GM12892 (cell line): ENCODE results near the gene NELL2.

ENCODE experiments used
- POLR2A ChIP-seq: IDR thresholded peaks from 2 replicates; pipeline ENCODE4 v1.6.1; 2011; ENCODE audit warnings: low read depth, low read length, control low read depth
- POLR2AphosphoS5 ChIP-seq: IDR thresholded peaks from 2 replicates; pipeline ENCODE4 v1.6.1; 2011; ENCODE audit warnings: low read depth, low read length, control low read depth

DNA sequence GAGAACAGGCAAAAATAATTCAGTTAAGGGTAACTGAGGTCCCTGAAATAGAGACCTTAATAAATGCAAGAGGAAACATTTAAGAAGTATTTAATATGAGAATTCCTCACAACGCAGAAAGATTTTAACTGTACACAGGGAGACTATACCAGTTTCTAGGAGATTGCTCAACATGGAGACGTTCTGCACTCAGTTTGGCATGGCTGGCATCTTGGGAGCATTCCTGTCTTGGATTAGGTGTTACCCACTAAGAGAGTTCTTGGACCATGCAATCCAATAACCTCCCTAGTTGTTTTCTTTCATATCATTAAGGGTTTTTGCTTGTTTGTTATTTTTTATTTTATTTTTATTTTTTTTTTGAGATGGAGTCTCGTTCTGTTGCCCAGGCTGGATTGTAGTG lies 302.4 kb downstream of the NELL2 start:
- TF ChIP-seq POLR2AphosphoS5: no peak
- TF ChIP-seq POLR2A: no peak
